ENCODE data around the gene GNAQ.

GNAQ gene

GRCh38 chr9:77769246-77769645 is 262.4 kb downstream of the GNAQ start:
- TF ChIP-seq TAF1 (IDR thresholded peaks at IDR 0.05; ENCODE audit: borderline replicate concordance, insufficient read depth, low read length): no peak
- no peak for TF ChIP-seq REST (IDR thresholded peaks at IDR 0.05; ENCODE audit: insufficient read depth in 1 of 2, low read depth in 2 of 2, low read length in 2 of 2)
- TF ChIP-seq POLR2AphosphoS5 (IDR thresholded peaks at IDR 0.05; ENCODE audit: low read depth, low read length): no peak
- no peak for TF ChIP-seq SIN3A (IDR thresholded peaks at IDR 0.05; ENCODE audit: borderline replicate concordance, insufficient read depth, low read length)
- no peak for TF ChIP-seq FOXP2 (optimal IDR thresholded peaks at IDR 0.05; ENCODE audit: borderline replicate concordance, extremely low read depth, extremely low read length, insufficient read depth)

DNA sequence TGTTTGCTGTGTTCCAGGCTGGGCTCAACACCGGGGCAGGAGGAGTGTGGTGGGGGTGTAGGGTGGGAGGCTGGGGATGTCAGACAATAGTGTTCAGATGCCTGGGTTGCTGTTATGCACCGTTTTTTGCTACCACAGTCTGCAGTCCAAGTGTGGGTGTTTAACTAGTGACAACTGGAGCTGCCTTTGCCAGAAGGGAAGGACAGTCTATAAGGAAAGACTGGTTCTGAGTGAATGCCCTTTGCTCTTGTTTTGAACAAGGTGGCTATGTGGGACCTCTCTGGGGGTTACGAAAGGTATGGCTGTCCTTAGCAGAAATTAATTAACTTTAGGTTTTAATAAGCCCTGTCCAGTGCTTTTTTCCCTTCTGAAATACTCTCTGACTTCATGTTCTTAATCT is 265.0 kb downstream of the GNAQ start:
- TF ChIP-seq TAF1 (IDR thresholded peaks at IDR 0.05; ENCODE audit: borderline replicate concordance, insufficient read depth, low read length) (no peak), SIN3A (IDR thresholded peaks at IDR 0.05; ENCODE audit: borderline replicate concordance, insufficient read depth, low read length) (no peak), POLR2AphosphoS5 (IDR thresholded peaks at IDR 0.05; ENCODE audit: low read depth, low read length) (no peak), REST (IDR thresholded peaks at IDR 0.05; ENCODE audit: insufficient read depth in 1 of 2, low read depth in 2 of 2, low read length in 2 of 2) (no peak), FOXP2 (optimal IDR thresholded peaks at IDR 0.05; ENCODE audit: borderline replicate concordance, extremely low read depth, extremely low read length, insufficient read depth) (no peak)

DNA sequence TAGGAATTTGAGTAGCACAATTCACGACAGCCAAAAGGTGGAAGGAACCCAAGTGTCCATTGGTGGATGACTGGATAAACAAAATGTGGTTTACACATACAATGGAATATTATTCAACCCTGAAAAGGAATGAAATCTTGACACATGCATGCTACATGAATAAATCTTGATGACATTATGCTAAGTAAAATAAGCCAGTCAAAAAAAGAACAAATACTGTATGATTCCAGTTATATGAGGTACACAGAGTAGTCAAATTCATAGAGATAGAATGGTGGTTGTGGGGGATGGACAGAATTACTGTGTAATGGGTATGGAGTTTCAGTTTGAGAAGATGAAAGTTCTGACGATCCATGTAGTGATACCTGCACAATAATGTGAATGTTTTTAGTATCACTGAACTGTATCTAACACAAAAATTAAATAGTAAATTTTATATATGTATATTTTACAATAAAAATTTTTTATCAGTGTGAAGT is 265.8 kb downstream of the GNAQ start:
- TF ChIP-seq TAF1 (IDR thresholded peaks at IDR 0.05; ENCODE audit: borderline replicate concordance, insufficient read depth, low read length) (no peak), REST (IDR thresholded peaks at IDR 0.05; ENCODE audit: insufficient read depth in 1 of 2, low read depth in 2 of 2, low read length in 2 of 2) (no peak), SIN3A (IDR thresholded peaks at IDR 0.05; ENCODE audit: borderline replicate concordance, insufficient read depth, low read length) (no peak), POLR2AphosphoS5 (IDR thresholded peaks at IDR 0.05; ENCODE audit: low read depth, low read length) (no peak), FOXP2 (optimal IDR thresholded peaks at IDR 0.05; ENCODE audit: borderline replicate concordance, extremely low read depth, extremely low read length, insufficient read depth) (no peak)

DNA sequence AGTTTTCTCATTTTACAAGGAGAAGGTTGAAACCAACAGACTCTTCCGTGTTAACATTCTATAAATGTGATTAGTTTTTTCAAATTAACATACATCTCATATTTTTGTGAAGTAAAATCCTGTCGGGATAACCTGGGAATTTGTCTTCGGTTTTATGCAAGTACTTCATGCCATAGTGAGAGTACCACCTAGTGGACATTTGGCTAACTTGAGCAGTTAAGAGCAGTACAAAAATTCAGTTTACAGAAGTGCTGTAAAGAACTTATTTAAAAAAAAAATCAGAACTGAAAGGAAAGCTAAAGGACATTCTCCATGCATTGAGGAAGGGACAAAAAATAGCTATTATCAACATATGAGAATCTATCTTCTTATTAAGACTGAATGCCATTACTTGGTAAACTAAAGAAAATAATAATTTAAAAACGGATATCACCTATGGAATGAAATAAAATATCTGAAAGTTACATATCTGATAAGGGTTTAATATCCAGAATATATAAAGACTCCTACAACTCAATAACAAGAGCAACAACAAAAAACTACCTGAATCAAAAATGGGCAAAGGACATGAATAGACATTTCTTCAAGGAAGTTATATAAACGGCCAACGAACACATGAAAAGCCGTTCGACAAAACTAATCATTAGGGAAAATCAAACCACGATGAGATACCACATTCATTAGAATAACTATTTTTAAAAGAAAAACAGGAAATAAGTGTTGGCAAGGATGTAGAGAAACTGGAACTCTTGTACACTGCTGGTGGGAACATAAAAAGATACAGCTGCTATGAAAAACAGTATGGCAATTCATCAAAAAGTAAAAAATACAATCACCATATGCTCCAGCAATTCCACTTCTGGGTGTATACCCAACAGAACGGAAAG is 266.5 kb downstream of the GNAQ start:
- TF ChIP-seq REST (IDR thresholded peaks at IDR 0.05; ENCODE audit: insufficient read depth in 1 of 2, low read depth in 2 of 2, low read length in 2 of 2) (no peak), POLR2AphosphoS5 (IDR thresholded peaks at IDR 0.05; ENCODE audit: low read depth, low read length) (no peak), FOXP2 (optimal IDR thresholded peaks at IDR 0.05; ENCODE audit: borderline replicate concordance, extremely low read depth, extremely low read length, insufficient read depth) (no peak), SIN3A (IDR thresholded peaks at IDR 0.05; ENCODE audit: borderline replicate concordance, insufficient read depth, low read length) (no peak), TAF1 (IDR thresholded peaks at IDR 0.05; ENCODE audit: borderline replicate concordance, insufficient read depth, low read length) (no peak)

Measured in PFSK-1 (cell line).